ENCODE results near the gene CFAP299.

Gene CFAP299

DNA sequence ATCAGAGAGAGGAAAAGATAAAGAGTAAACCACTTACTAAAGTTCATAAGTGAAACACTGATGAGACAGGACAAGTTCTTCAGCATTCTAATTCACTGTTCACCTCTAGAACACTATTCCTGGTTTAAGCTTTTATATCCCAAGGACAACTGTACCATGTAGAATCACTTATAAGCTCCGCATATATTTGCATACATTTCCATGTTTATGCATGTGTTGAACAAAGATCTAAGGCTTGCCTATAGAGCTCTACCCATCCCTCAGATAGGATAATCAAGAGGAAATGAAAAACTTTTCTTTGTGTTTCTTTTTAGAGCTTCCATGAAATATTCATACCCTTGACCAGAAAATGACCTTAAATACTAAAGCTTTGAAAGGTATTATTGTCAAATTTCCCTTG, 538.0 kb downstream of the CFAP299 start:
- DNase-seq = no peak

DNA sequence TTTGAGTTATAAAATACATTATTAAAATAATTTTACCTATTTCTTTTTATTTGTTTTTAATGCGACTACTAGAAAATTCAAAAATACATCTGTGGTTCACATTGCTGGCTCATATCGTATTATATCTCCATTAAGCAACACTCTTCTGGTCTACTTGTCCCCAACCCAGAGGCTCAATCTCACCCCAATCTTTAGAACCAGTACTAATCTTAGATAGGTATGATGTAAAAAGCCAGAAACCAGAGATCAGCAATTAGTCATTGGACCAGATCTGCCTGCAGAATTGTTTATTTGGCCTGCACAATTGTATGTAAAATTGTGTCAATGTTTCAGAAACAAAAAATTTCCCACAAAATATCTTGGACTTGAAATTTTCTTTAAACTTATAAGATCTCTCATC, 539.4 kb downstream of the CFAP299 start:
- DNase-seq = no peak

DNA sequence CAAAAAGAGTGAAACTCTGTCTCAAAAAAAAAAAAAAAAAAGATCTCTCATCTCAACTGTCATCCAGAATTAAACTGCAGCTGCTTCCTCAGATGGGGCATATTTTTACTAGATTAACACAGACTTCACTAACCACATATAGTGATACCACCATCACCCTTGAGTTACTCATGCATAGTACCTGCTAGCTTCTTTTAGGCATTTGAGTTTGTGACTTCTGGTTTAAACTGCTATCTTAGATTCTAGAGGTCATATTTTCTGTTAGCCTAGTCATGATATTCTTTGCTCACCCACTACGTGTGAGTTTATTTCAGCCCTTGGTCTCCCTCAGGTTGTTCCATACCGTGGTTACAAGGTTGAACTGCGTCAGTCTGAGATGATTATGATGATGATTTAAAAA, 540.1 kb downstream of the CFAP299 start:
- no peak for DNase-seq

DNA sequence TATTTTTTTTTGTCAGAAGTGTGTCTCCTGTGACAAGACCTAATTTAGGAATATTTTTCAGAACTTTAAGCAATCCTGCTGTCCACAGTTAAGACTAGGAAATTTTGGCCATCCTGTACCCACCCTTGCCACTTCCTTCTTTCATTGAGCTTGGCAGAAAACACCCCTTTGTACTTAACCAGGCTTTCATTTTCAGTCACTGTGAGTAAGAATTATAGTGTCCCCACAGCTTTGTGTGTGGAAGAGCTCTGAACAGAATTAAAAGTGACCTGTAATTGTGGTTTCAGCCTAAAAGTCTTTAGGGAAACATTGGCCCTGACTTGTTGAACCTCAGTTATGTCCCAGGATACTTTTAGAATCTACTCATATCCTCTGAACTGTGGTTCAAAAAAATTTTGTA, 541.3 kb downstream of the CFAP299 start:
- DNase-seq = no peak

DNA sequence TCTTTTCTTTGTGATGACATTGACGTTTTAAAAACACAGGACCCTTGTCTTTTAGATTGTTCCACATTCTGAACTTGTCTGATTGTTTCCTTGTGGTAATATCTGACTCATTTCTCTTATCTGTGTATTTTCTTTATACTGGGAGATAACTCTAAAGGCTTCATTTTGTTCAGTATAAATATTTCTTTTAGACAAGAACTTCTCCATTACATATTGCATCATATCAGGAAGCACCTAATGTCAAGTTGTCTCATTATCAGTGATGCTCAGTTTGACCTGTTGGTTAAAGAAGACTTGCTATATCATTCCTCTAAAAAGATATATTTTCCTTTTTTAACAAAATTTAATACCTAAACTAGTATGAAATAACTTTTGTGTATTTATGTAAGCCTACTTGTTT, 542.7 kb downstream of the CFAP299 start:
- no peak for DNase-seq

DNA sequence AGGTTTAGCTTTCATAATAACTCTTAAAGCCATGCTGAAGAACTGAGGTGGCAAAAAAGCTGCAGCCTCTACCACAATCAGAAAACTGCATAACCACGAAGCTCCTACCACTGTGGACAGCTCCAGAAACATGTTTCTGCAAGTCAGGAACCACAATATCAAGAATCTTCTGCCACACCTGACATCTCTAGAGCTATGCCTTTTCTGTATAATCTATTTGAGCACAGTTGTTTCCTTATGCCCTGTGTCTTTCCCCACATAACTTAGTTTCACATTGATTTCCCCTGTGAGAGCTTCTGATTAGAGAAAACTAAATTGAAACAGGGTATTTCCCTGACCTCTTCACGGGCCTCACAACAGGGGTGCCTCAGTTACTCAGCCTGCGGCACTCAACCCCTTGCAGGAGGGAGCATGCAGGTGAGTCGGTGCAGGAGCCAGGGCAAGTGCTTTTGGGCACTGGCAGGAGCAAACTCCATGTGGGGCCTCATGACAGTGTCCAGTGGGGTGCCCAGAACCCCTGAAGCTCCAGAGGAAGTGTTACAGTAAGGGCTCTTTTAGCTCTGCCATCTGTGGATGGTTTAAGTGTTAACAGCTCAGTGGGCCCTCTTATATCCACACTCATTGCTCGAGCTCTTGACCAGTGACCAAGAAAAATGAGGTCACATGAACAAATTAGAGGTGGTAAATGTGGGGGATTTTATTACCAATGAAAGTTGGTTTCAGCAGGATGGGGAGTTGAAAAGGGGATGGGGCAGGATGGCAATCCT, 562.2 kb downstream of the CFAP299 start:
- no peak for DNase-seq

DNA sequence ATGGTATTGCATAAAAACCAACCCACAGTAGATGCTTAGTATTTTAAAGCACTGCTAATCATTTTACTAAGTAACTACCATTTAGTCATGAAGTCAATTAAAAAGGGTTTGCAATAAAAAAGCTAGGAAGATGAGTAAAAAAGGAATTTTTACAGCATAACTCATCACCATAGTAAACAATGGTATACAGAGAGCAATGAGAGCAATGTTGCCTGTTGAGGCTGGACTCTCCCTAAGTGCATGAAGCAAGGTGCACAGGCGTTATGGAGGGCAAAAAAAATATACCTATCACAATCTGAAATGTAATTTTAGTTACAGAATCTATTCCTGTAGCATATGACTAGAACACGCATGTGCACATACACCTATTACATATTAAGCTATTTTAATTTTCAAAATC, 565.4 kb downstream of the CFAP299 start:
- no peak for DNase-seq

DNA sequence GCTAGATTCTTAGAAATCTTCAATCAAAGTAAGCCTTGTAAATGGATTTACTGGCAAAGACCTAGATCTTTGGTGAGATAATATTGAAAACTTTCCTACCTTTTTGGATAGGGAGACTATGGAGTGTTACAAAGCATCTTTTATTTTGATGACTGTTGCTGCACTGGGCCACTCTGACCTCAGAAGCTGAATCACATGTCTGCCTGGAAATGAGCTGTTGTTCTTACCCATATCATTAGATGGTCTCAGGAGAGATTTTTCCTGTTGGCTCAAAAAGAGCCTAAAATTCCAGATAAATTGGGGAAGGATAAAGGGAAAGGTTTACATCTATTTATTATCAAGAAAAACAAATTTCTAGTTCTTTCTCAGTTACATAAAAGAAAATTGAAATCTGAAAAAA, 567.5 kb downstream of the CFAP299 start:
- DNase-seq = no peak

DNA sequence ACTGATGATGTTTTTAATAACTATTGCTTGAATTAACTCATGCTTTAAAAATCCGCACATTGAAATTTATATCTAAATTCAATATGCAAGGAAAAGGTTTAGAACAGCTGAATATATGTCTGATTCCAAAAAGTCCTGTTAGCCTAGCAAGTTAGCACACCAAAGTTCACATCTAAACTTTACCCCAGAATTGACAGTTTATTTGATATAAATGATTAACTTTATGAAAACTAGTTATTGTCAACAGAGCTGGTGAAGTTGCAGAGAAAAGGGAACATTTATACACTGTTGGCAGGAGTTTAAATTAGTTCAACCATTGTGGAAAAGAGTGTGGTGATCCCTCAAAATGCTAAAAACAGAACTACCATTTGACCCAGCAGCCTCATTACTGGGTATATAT, 574.4 kb downstream of the CFAP299 start:
- no peak for DNase-seq

DNA sequence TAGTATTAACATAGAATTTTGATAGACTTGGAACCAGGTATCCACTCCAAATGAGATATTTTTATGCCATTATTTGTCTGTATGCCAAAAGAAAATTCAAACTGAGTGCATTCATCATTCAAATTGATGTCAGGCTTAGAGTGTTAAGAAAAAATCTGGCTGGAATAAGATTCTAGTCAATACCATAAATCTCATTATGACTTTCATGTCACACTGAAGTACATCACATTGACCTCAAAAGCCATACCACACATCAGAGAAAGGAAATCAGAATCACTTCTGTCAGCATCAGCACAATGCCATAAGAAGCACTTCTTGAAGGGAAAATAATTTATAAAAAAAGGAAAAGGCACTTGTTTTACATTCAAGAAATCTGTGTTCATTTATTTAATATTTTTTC, 575.9 kb downstream of the CFAP299 start:
- no peak for DNase-seq

DNA sequence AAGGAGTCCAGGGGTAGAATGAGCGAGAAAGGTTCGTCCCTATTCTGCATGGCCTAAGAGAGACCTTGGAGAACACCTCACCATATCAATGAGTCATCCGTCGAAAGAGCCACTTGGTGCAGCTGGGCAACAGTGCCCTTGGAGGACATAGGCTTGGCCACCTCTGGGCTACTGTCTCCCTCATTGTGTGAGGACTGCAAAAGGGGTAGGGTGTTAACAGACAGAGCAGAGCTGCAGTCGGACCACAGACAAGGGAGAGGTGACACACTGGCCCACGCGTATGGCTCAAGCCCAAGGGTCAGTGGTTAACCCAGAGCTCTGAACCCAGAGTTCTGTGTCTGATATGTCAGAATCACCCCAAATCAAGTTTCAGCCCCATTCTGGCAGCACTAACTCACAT, 576.8 kb downstream of the CFAP299 start:
- no peak for DNase-seq

DNA sequence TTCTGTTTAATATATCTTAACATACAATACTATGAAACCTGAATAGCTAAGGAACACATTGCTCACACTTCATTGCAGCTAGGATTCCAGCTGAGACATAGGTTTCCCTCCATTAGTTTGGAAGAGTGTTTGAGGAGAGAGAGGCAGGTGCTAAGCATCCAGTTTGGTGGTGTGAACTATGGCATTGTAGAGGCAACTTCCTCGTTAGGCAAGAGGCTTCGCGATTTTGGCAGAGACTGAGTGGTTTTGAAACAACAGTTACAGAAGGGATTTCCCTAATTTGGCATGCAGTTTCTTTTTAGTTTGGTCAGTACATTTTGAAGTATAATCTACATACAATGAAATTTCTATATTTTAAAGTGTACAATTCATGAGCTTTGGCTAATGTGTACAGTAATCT, 577.9 kb downstream of the CFAP299 start:
- no peak for DNase-seq

DNA sequence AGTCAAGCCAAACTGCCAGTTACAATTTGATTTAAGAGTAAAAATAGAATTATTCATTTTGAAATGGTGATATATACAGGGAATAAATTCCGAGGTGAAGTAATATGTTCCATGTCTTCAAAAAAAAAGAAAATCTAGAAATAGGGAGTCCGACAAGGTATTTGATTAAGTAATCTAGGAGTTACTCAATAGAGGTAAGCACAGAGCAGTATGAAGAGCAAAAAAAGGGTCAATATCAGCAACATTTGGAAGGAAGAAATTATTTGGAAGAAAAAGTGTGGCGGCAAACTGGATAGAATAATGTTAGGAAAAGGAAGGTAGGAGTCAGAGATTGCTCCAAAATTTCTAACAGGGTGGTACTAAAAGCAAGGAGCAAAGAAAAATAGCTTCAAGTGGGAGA, 581.2 kb downstream of the CFAP299 start:
- no peak for DNase-seq

DNA sequence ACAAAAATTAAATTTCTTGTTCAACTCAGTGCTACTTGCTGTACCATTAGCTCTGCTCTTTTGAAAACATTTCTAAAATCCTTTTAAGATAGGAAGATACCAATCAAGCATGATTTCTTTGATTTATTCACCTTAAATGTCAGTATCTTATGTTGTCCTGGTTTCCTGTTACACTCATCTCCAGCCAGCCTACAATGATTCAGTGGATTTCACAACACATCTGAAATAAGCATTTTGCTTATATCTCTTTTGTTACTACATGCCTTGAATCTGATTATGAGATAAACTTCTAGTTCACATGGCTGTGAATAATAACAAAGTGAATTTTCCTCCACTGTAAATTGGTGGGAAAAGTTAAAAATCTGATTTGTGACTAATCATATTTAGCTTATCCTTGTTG, 582.5 kb downstream of the CFAP299 start:
- no peak for DNase-seq

DNA sequence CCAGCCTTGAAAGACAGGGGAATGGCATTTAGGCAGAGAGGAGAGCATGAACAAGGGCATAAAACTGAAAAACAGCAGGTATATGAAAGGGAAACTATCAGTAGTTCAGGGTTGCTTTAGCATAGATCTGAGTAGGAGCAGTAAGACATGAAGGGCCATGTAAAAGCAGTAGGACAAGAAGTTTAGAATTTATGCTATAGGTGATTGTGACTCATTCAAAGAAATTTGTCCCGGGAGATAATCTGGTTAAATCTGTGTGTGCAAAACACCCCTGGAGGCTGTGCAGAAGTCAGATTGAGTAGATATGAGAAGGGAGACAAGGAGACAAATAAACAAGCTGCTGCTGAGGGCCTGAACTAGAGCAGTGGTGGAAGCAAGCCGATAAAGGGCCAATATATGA, 585.9 kb downstream of the CFAP299 start:
- no peak for DNase-seq

DNA sequence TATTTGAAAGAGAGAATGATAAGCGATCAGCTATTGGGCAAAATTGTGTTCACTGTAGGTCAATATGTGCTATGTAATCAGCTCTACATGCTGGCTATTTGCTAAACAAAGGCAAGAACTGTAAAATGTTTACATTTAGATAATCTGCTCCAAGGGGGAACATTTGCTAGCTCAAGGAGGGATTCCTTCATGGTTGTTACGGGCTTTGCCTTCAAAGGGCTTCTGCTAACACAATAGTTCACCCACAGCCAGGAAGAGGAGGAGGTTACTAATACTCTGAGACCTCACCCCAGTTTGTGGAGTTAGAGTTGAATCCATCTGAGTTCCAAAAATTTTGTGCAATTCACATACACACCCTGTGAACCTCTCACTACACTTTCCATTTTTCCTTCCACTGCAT, 587.4 kb downstream of the CFAP299 start:
- no peak for DNase-seq

DNA sequence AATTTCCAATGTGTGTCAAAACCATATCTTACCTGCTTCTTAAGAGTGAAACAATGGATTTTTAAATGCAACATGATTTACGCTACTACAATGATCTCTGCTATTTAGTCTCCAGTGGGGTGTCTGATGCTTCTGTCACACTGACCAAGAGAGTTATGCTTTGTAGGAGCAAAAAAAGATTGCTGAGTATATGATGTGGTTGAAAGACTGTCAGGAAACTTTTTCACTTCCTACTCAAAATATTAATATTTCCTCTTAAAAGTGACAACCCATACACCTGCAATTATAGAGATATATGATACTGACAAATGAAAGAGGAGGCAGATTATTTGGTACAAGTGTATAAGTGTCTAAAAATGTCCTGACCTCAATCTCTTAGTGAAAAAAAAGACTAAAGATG, 589.8 kb downstream of the CFAP299 start:
- DNase-seq = no peak

DNA sequence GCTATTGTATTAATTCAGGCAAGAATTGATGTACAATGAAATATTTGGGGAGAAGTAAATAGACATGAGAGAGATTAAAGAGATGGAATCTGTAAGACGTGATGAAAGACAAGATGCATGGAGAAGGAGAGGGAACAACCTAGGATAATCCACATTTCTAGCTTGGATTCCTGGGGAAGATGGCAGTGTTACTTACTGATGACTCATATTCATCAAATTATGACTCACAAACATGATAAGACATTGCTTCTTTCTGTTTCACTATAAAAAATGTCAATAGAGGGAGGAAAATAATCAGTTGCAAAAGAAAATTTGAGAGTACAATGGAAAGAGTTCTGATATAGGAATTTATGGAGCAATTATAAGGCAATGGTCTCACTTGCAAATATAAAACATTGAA, 590.9 kb downstream of the CFAP299 start:
- no peak for DNase-seq

DNA sequence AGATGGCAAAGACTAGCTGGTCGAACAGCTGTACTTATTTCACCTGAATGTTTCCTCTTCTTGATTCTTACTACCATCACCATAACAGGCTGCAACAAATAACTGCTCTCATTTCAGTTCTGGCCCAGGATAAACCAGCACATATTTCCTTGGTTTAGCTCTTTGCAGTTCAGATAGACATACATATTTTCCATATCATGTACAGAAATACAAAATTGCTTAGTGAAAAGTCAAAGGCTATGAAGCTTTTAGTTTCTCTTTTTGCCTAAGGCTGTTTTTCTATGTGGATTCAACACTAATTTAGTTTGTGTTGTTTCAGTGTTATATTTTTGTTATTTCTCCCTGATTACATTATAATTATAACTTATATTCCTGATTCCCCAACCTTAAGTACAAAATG, 591.4 kb downstream of the CFAP299 start:
- no peak for DNase-seq

DNA sequence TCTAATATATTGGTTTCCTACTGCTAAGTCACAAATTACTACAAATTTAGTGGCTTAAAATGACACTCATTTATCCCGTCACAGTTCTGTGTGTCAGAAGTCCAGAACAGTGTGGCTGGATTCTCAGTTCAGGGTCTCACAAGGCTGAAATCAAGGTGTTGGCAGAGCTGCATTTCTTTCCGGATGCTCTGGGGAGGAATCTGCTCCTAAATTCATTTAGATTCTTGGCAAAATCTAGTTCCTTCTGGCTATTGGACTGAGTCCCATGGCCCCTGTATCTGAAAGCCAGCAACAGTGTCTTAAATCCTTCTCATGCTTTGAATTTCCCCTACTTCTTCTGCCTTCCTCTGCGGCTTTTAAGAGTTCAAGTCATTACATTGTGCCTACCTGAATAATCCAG, 591.9 kb downstream of the CFAP299 start:
- DNase-seq = no peak

DNA sequence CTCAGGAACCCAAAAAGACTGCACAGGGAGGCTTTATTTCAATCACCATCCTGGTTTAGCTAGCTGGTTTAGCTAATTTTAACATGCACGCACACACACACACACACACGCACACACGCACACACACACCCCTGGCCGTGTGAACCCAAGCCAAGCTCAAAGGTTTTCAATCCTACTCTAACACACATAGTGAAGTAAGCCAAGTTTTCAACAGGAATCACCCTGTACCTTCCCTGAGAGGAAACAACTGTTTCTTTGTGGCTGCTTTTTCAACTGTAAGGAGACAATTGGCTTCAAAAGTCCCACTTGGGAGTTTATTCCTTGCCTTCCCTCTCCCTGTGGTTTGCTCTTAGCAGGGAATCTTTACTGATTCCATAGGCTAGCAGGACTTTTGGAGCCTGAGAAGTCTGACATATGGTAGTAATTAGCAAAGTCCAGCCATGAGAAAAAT, 596.1 kb downstream of the CFAP299 start:
- no peak for DNase-seq

DNA sequence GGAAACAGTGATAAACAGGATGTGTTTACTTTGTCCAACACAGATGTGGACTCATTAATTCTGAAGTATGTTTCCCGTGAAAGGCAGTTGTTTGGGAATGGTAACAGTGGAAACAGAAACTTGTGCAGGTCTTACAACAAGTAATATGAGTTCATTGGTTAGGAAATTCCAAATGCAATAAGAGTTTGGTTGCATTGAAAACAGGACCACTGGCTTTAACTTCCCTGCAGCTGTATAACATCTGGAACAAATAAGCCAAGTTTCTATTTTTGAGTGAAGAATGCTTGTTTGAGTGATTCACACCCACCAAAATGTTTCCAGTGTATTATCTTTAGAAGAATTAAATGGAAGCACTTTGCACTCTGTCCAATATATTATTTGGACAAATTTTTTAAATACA, 612.6 kb downstream of the CFAP299 start:
- DNase-seq = no peak

DNA sequence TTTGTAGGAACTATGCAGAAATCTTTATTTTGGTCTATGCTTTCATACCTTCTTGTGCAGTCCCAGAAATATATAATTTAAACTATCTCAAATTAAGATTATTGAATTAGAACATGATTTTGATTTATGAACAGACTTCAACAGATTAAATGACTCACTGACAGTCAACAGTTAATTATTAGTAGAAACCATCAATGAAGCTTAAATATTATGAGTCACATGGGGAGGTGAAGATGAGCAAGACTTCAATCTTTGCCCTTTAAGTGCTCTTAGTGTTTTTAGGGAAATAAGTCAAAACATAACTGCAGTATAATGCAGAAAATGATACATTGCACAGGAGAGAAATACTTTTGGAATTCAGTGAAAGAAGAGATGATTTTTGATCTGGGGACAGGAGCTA, 613.5 kb downstream of the CFAP299 start:
- no peak for DNase-seq

DNA sequence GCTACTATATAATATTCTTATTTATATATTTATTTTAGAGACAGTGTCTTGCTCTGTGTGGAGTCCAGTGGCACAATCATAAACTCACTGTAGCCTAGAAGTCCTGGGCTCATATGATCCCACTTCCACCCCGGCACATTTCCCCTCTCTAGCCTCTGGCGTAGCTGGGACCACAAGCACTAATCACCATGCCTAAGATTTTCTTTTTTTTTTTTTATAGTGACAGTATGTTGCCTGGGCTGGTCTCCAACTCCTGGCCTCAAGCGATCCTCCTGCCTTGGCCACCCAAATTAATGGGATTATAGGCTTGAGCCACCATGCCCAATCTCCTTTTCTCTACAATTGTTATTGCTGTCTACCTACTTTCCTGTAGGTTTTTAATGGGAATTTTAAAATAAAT, 620.9 kb downstream of the CFAP299 start:
- no peak for DNase-seq

DNA sequence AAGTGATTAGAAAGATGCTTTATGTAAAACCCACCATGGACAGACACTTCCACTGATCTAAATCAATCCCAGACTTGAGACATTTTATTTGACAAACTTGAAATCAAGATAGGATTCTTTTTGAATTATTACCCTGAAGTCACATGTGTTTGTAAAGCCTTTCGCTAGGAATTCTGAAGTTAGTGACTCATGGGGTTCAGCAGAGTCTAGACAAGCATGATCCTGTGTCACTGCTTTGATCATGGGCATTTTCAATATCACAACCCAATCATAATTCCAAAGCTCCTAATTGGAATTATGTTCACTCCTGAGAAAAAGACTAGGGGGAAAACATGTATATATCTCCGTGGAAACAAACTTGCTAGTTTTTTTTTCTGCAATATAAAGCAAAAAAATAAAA, 627.5 kb downstream of the CFAP299 start:
- no peak for DNase-seq

DNA sequence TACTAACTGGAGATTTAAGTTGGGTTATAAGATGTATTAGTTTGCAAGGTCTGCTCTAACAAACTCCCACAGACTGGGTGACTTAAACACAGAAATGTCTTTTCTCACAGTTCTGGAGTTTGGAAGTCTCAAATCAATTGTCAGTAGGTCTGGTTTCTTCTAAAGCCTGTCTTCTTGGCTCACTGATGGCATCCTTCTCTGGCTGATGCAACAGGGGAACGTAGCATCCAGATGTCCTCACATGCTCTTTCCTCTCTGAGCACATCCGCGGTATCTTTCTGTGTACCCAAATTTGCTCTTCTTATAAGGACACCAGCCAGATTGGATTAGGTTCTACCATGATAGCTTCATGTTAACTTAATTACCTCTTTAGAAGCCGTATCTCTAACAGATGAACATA, 631.8 kb downstream of the CFAP299 start:
- no peak for DNase-seq

Measured in NCI-H1694 (cell line).